Kasumi-1 (cell line): ENCODE data around the gene NCDN.

Source experiments
- DNase-seq, 2 experiments: peaks; one replicate each; lab custom pipeline; 2025; lab: John Stamatoyannopoulos, UW

NCDN gene

GRCh38 chr1:35557611-35558373 is at the start of gene NCDN:
NCDN (plus strand) TSS chr1:35557799; CDS start chr1:35558191, 392 bp downstream.
- peak; percentile 95 to 96 for DNase-seq

DNA sequence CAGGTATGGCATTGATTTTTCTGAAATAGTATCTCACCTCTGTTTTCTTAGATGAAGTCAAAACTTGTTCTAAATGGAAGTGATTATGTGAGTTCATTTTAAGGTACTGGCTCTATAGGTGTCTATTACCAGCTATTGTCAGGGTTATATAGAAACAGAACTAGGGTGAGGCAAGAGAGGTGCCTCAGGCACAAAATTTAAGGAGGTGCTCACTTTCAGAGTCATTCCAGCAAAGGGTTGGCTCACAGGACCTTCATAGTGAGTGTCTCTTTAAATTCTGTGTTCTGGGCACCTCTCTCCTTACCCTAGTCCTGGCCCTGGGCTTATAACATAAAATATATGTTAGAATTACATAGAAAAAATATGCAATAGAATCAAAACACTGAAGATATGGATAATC is 49.7 kb upstream of the NCDN start:
- DNase-seq, result no peak

GRCh38 chr1:35509558-35509957 is 48.0 kb upstream of the NCDN start:
- DNase-seq, result no peak

DNA sequence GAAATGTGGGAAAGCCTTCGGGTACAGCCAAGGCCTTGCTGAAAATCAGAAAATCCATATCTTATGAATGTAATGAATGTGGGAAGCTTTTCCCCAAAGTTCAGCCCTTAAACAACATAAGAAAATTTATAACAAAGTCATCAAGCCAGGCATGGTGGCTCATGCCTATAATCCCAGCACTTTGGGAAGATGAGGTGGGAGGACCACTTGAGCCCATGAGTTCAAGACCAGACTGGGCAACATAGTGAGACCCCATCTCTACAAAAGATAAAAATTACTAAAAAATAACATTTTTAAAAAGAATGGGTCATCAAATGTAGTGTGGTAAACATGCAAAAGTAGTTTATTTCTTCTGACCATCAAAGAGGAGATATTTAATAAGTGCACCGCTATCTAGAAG is 46.3 kb upstream of the NCDN start:
- no peak for DNase-seq

- no peak for DNase-seq
These were observed 39.4 kb upstream of the NCDN start for GRCh38 chr1:35518183-35518582.

GRCh38 chr1:35519432-35519831 is 38.2 kb upstream of the NCDN start:
- DNase-seq, result no peak

DNA sequence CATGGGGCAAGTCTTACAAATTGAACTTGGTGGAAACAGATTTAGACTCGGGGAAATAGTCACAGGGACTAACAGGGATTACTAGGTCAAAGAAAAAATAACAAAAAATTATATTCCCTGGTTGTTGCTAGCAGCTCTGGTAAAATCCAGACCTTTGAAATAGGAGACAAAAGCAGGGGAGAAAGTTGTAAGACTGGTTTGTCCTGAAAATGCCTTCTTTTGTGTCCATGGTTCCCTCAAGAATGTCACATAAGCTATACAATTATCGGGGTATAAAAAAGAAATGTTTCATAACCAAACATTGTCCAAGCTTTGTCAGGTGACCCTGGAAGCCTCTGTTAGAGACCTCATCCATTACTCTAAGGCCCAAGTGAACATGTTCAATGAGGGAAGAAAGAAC is 33.5 kb upstream of the NCDN start:
- no peak for DNase-seq

GRCh38 chr1:35530168-35530567 is 27.4 kb upstream of the NCDN start:
- no peak for DNase-seq

- no peak for DNase-seq
These were observed 26.7 kb upstream of the NCDN start for GRCh38 chr1:35530946-35531345.

DNA sequence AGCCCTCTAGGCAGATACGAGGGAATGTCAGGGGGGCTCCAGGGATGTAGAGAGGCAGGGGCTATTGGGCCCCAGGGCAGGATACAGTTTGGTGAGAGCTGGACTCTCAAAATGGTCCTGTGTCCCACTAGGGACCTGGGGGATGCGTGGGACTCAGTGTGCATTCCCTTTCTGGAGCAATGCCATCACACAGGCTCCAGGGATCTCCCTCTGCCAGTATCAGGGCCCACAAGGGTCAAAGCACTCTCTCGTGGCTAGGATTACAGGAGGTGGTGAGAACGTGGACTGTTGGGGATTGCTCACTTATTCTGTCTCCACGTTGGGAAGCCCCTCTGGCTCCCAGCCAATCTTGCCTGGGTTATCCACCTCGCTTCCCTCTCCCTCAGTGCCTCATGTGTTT is 26.2 kb upstream of the NCDN start:
- no peak for DNase-seq

- no peak for DNase-seq
These were observed 24.9 kb upstream of the NCDN start for GRCh38 chr1:35532497-35533223.

DNA sequence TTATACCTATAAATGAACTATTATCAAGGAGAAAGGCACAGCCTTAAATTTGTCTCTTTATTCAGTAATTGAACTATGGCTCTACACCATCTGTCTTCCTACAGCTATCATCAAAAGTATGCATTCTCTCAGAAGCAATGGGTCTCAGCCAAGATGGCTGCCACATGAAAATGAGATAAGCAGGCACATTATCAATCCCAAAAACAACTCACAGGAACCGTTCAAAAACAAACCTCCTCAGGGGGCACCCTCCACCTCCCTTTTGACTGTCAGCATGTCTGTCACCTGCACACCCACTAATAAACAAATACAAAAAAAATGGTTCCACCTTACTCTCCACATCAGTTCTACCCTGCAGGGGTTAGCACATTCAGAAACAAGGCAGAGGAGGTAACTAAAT is 24.0 kb upstream of the NCDN start:
- no peak for DNase-seq

DNA sequence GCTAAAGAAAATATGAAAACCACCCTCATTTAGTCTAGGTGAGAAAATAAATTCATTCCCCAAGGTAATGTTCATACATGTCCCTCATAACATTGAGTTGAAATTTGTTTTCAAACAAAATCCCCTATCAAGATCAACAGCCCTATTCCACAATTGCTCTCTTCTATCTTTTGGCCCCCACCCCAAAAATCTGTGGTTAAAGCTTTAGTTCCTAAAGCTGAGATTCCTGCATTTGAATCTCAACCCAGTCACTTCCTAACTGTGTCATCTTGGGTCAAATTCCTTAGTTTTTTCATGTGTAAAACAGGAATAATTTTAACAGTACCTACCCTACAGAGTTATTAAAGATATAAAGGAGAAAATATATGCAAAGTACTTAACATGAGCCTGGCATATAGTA is 22.4 kb upstream of the NCDN start:
- no peak for DNase-seq

- no peak for DNase-seq
These were observed 20.9 kb upstream of the NCDN start for GRCh38 chr1:35536556-35537162.

GRCh38 chr1:35537806-35538205 is 19.8 kb upstream of the NCDN start:
- no peak for DNase-seq

- DNase-seq, result peak; percentile 9 to 49
These were observed 18.4 kb upstream of the NCDN start for GRCh38 chr1:35539073-35539823.

DNA sequence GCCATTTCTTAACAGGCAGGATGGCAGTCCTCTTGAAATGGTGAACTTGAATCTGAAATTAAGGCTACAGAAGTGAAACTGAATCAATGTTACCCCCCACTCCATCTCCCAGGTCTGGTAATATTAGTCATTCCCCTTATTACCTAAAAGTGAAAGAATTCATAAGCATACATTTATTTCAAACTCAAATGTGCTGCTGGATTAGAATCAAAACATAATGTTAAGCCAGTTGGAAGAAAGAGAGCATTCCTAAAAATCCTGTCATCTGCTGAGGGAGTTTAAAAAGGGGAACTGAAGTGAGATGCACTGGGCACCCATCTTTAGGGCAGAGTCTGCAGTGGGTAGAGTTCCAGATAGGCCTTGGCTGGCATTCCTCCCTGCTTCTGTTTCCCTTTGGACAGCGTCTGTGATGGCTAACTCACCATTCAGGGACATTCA is 17.8 kb upstream of the NCDN start:
- DNase-seq, result peak in 1 of 2 experiments; percentile 5

GRCh38 chr1:35544976-35545375 is 12.6 kb upstream of the NCDN start:
- DNase-seq, result peak; percentile 65 to 68

DNA sequence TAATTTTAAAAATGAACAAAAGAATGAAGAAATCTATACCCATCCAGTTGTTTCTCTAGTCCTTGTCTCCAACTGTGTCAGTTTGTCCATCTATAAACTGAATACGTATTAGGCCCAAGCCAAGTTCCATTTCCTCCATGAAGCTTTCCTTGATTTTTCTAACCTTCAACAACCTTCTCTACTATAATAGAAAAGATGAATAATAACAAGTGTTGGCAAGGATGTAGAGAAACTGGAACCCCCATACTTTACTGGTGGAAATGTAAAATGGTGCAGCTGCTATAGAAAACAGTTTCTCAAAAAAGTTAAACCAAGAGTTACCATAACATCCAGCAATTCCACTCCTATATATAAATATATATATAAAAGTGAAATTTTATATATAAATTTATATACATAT is 11.0 kb upstream of the NCDN start:
- DNase-seq, result no peak

DNA sequence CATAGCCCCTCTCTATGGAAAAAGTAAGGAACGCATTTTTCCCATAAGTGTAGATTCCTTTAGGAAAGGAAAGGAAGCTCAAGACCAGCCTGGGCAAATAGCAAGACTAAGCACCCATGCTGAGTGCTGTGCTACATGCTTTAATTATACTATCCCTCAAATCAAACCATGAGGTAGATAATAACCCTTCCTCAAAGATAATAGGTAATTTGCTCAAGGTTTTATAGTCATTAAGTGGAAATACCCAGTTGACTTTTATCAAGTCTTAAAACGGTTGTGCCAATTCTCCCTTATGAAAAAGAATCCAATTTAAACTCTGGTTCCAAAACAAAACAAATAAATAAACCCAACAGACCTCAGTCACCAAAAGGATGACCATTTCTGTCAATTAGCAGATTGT is 3.7 kb upstream of the NCDN start:
- DNase-seq, result no peak

DNA sequence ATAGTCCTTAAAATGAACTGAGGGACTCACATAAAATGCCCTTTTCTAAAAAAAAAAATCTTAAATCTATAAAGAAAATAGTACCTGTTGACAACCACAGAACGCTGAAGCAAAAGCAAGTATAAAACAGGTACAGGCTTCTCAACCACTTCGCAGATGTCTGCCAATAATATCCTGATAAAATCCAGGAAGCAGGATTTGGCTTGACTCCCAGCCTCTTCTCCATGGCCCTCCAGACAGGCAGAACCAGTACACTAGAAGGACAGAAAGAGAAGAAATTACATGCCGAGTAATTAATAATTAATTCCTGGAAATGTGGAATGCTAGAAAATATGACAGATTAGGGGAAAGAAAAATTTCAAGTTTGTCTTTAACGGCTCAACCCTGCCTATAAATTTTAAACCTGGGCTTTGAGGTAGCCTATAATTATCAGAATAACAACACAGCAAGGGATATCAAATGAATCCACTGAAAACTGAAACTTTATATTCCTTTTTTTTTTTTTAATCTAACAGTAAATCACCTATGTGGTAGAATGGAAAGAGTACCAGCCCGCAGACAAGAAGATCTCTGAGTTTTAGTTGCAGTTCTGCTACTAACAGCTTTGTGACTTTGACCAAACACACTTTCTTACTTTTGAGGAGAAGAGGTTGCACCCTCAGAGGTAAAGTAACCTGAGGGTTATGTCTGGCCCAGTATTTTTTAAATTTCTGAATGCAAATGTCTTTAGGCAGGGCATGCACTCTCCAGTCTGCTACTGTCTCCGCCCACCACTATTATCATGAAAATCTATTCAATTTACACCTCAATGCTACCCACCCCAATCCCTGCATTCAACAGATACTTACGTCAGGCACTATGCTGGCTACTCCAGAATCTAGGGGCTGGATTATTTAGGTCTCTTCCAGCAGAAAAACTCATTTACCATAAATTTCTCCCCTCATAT is 3.1 kb upstream of the NCDN start:
- DNase-seq, result no peak
